Limb (tissue), 2 donors: ENCODE results near the gene FCER1G.

ENCODE experiments used
- DNase-seq, 2 donors: peaks; one replicate each; pipeline ENCODE4 v3.0.0-alpha.2; 2016; ENCODE audit errors: extremely low spot score in 2 of 2

FCER1G gene

GRCh38 chr1:161215076-161215475, at the start of gene FCER1G:
FCER1G (plus strand) TSS chr1:161215295; CDS start chr1:161215322, 27 bp downstream.
- DNase-seq = no peak

- peak; percentile 94 to 98 for DNase-seq
These were observed 49.1 kb upstream of the FCER1G start, which contains the start of gene PPOX for GRCh38 chr1:161165742-161166668. PPOX (plus strand) TSS chr1:161166426; CDS start chr1:161166848, 422 bp downstream.

GRCh38 chr1:161166669-161167548, 48.2 kb upstream of the FCER1G start:
- DNase-seq = peak in 1 of 2 donors; percentile 51

- DNase-seq = no peak
These were observed 46.2 kb upstream of the FCER1G start for GRCh38 chr1:161168906-161169305.

GRCh38 chr1:161171191-161171590, 43.9 kb upstream of the FCER1G start:
- DNase-seq = no peak

- no peak for DNase-seq
These were observed 43.4 kb upstream of the FCER1G start for GRCh38 chr1:161171696-161172095.

- DNase-seq = no peak
These were observed 42.7 kb upstream of the FCER1G start for GRCh38 chr1:161172349-161172748.

- no peak for DNase-seq
These were observed 42.2 kb upstream of the FCER1G start for GRCh38 chr1:161172776-161173376.

- no peak for DNase-seq
These were observed 41.4 kb upstream of the FCER1G start for GRCh38 chr1:161173711-161174110.

- DNase-seq = no peak
These were observed 40.2 kb upstream of the FCER1G start for GRCh38 chr1:161174911-161175310.

- no peak for DNase-seq
These were observed 39.2 kb upstream of the FCER1G start for GRCh38 chr1:161175771-161176453.

- DNase-seq = no peak
These were observed 38.5 kb upstream of the FCER1G start for GRCh38 chr1:161176468-161177111.

- peak; percentile 84 to 98 for DNase-seq
These were observed 37.8 kb upstream of the FCER1G start, which contains the start of gene B4GALT3 for GRCh38 chr1:161177112-161177935. B4GALT3 (minus strand) TSS chr1:161177507; CDS start chr1:161176060, 1,447 bp downstream.

GRCh38 chr1:161177936-161178244, 37.2 kb upstream of the FCER1G start:
- DNase-seq = no peak

GRCh38 chr1:161179698-161180097, 35.4 kb upstream of the FCER1G start:
- no peak for DNase-seq

GRCh38 chr1:161180639-161181038, 34.5 kb upstream of the FCER1G start:
- no peak for DNase-seq

GRCh38 chr1:161182214-161182613, 32.9 kb upstream of the FCER1G start:
- no peak for DNase-seq

- DNase-seq = peak; percentile 51 to 80
These were observed 29.8 kb upstream of the FCER1G start for GRCh38 chr1:161185282-161185682.

GRCh38 chr1:161185732-161186311, 29.3 kb upstream of the FCER1G start:
- no peak for DNase-seq
